HG03066 (cell line): ENCODE data around the gene MARK3.

Experiments
- ATAC-seq: cut with Tn5 transposase; IDR thresholded peaks from one replicate; pipeline ENCODE4 v1.9.1; 2021; ENCODE audit warnings: low read depth; ENCODE audit not compliant: unreplicated experiment

Gene MARK3

GRCh38 chr14:103480595-103480994, 95.4 kb downstream of the MARK3 start:
- ATAC-seq = no peak

- ATAC-seq = no peak
Measured at GRCh38 chr14:103483600-103483999, 98.4 kb downstream of the MARK3 start.

GRCh38 chr14:103485504-103485903, 100.3 kb downstream of the MARK3 start:
- no peak for ATAC-seq

- no peak for ATAC-seq
Measured at GRCh38 chr14:103488071-103488470, 102.9 kb downstream of the MARK3 start.

- ATAC-seq = no peak
Measured at GRCh38 chr14:103488960-103489359, 103.7 kb downstream of the MARK3 start.

GRCh38 chr14:103489621-103490020, 104.4 kb downstream of the MARK3 start:
- no peak for ATAC-seq

GRCh38 chr14:103491691-103492090, 106.5 kb downstream of the MARK3 start:
- ATAC-seq = no peak

DNA sequence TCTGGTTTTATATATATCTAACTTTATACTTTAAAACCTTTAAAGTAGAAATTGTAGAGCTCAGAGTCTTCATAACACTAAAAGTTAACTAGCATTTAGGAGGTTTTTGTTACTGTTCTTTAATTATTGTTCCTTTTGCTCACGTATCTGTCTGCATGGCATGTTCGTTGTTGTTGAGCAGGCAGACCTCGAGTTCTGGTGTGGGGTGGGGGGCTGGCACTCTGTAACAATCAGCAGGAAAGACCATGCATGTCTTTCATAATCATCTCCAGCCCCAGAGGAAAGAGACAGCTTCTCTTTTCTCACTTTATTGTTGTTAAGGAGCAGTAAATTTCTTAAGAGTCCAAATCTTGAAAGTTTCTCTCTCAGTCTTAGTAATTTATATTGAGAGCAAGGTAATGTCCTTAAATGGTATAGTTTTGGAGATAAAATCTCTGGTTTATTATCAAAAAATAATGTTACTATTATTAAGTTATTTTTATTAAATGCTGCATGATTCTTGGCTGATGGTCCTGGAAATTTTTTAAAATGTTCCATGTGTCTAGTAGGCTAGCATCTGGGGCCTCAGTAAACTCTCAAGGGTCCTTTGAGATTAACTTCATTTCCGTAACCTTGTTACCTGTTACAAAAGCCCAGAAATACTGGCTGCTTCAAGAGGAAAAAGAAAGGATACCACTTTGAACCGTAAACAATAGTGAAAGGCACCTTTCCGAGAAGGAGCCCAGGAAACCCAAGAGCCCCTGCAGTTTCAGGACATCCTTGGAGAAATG, 107.1 kb downstream of the MARK3 start:
- ATAC-seq = no peak

DNA sequence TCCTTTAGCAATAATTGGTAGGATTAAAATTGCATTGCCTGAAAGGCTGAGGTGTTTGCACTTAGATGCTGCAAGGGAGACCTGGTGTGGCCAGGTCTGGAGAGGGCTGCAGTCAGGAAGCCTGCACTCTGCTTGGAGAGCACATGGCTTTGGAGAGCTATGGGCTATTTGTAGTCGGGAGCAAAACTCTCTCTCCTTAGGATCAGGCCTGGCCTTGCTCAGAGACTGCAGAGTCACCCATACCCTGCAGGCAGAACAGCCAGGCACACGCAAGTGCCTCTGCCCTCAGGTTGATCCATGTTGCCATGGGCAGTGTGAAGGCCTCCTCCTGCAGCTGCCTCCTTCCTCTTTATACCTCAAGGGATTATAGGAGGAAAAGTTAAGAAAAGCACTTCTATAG, 110.6 kb downstream of the MARK3 start:
- ATAC-seq = no peak

DNA sequence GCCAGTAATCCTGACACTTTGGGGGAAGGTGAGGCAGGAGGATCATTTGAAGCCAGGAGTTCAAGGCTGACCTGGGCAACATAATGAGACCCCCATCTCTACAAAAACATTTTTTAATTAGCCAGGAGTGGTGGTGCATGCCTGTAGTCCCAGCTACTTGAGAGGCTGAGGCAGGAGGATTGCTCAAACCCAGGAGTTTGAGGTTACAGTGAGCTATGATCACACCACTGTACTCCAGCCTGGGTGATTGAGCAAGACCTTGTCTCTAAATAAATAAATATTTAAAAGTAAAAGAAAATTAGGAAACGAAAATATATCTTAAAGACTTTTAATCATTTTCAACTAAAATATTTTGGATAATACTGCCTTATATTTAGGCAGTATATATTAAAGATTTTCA, 111.6 kb downstream of the MARK3 start:
- no peak for ATAC-seq

DNA sequence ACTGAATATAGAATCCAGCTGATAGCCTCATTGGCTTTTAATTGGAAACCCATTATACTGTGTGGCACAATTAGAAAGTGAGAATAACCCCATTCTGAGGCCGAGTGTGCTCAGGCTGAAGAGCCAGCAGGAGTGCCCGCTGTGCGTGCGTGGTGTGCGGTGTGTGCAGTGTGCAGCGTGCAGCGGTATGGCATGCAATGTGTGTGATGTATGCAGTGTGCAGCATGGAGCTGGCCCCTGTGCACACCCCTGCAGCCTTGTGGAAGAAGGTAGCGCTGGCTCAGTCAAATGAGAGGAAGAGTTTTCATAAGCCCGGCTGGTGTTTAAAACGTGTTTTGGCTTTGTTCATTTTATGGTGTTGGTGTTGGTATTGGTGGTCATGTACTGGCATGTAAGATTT, 114.5 kb downstream of the MARK3 start:
- ATAC-seq = no peak

DNA sequence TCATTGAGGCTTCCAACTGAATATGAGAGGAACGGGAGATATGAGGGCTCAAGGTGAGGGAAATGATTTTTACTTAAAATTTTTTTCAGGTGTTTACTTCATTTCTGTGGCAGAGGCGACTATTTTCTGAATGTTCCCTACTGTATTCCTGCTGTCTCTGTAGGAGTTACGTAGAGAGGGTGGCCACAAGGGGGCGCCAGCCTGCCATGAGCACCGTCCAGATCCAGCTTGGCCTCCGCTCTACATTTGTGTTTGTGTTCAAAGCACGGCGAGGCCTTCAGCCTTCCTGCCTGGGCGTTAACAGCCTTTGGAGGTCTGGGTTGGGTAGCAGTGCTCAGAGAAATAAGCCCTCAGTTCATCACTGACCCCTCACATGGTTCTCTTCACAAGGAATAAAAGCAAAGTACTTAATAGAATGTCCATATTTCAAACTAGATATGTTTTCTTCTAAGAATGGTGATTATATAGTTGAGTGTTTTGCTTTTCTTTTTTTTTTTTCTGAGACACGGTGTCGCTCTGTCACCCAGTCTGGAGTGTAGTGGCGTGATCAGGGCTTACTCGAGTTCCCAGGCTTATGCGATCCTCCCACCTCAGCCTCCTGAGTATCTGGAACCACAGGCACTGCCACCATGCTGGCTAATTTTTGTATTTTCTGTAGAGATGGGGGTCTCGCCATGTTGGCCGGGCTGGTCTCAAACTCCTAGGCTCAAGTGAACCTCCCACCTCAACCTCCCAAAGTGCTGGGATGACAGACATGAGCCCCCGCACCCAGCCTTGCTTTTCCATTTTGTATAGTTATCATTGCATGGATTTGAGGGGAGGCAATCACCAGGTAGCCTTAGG, 115.2 kb downstream of the MARK3 start:
- ATAC-seq = no peak

DNA sequence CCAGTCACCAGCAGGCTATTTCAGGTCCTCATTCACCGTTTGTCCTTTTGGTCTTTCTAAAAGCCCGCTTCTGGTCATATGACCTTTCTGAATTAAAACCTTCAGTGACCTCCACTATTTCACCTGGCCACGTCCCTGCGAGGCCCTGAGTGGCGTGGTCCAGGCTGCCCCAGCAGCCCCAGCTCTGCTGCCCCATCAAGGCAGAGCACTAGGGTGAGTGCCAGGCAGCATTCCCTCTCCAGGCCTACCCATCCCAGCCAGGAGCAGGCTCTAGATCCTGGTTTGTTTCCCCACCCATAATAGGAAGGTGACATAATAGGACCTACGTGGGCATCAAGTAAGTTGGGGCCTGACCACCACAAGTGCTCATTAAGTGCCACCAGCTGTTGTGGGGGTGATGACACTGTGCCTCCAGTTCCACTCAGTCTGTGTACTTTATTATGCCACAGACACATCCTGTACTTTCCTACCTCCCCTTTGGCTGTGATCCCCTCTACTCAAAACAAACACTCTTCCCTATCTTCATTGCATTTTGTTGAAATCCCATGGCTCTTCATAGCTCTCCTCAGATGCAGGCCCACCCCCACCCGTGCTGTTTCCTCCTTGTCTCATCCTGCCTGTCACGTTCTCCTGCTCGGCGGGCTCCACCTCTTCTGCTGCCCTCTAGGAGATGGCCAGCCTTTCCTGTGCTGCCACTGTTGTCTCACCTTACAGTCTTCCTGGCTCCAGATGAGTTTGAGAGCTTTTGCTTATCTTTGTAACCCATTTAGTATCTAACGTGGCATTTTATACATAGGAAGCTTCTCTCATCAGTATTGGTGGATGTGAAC, 116.0 kb downstream of the MARK3 start:
- no peak for ATAC-seq

DNA sequence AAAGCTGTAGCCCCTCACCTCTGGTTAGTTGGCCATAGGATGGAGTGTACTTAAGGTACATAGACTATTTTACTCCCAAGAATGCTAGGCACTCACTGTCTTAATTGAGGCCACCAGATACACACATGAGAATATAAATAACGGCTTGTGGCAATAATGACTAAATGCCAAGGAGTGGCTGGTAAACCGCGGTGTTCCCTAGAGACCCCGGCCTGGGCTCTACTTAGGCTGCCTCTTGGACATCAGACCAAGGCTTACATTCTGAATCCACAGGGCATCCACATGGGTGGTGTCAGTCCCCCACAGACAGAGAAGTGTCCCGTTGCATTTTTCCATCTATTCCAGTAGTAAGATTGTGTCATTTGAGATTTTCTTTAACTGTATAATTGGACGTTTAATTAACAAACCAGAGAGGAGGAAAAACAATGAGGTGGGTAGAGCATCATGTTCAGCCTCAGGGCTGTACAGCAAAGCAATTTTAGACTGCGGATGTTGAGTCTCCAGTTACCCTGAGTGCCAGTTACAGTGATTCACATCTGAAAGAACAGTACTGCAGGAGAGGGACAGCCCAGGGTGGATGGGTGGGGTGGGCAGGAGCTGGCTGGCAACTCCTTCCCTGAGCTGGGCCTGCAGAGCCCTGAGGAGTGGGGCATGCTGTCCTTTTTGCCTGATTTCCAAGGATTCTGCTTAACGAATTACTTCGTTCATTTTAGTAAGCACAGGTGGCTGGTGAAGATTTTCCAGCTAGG, 116.9 kb downstream of the MARK3 start:
- ATAC-seq = no peak

DNA sequence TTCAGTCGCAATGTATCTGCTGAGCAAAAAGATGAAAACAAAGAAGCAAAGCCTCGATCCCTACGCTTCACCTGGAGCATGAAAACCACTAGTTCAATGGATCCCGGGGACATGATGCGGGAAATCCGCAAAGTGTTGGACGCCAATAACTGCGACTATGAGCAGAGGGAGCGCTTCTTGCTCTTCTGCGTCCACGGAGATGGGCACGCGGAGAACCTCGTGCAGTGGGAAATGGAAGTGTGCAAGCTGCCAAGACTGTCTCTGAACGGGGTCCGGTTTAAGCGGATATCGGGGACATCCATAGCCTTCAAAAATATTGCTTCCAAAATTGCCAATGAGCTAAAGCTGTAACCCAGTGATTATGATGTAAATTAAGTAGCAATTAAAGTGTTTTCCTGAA, 117.7 kb downstream of the MARK3 start:
- no peak for ATAC-seq

DNA sequence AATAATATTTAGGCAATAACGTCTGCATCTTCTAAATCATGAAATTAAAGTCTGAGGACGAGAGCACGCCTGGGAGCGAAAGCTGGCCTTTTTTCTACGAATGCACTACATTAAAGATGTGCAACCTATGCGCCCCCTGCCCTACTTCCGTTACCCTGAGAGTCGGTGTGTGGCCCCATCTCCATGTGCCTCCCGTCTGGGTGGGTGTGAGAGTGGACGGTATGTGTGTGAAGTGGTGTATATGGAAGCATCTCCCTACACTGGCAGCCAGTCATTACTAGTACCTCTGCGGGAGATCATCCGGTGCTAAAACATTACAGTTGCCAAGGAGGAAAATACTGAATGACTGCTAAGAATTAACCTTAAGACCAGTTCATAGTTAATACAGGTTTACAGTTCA, 118.1 kb downstream of the MARK3 start:
- no peak for ATAC-seq

- ATAC-seq = no peak
Measured at GRCh38 chr14:103504991-103505565, 119.9 kb downstream of the MARK3 start.

GRCh38 chr14:103507751-103508150, 122.5 kb downstream of the MARK3 start:
- ATAC-seq = no peak

- no peak for ATAC-seq
Measured at GRCh38 chr14:103508521-103509329, 123.5 kb downstream of the MARK3 start.
